K562 (cell line): ENCODE results near the gene CENPT. TPM values are rescaled to one million over a fixed set of nuclear protein-coding genes. Genes with fewer than 3 reads are reported as not detected.

Experiments used
- BCOR ChIP-seq: fragments of 450-650 bp; IDR thresholded peaks from 2 replicates; pipeline ENCODE4 v1.6.1; 2016
- BMI1 ChIP-seq: fragments of 150-350 bp; IDR thresholded peaks from 2 replicates; pipeline ENCODE4 v1.6.1; 2014; ENCODE audit warnings: low read length
- MXI1 ChIP-seq: IDR thresholded peaks from 2 replicates; pipeline ENCODE4 v1.6.1; 2011; ENCODE audit warnings: low read depth, mild to moderate bottlenecking, improper control_type of control experiment, low read length
- NFRKB ChIP-seq: fragments of 450-650 bp; IDR thresholded peaks from 2 replicates; pipeline ENCODE4 v1.6.1; 2016; ENCODE audit warnings: low read depth
- PHF8 ChIP-seq: fragments of 200-600 bp; sonication (generic); IDR thresholded peaks from 2 replicates; pipeline ENCODE4 v1.6.1; 2012; ENCODE audit warnings: mixed run types, mild to moderate bottlenecking, inconsistent platforms, low read length, moderate library complexity, borderline replicate concordance
- SMARCC2 ChIP-seq: fragments of 450-650 bp; IDR thresholded peaks from 2 replicates; pipeline ENCODE4 v1.6.1; 2017; ENCODE audit warnings: antibody characterized with exemption, moderate library complexity, mild to moderate bottlenecking, low read depth
- TCF7L2 ChIP-seq: fragments of 150-350 bp; IDR thresholded peaks from 2 replicates; pipeline ENCODE4 v1.6.1; 2016; ENCODE audit warnings: low read depth, mild to moderate bottlenecking, low read length, moderate library complexity
- ZNF197 ChIP-seq: fragments of 200-800 bp; sonication (Bioruptor generic); IDR thresholded peaks from 2 replicates; pipeline ENCODE4 v1.6.1; 2016; ENCODE audit warnings: low read depth, missing genetic modification characterization, missing compliant biosample characterization
- polyA plus RNA-seq, 8 experiments: library from polyadenylated mRNA; depleted of rRNA in 4 of 8; stranded (reverse) in 5 of 8; unstranded in 3 of 8; fragments of >200 nt; fragmentation: Nextera tagmentation in 2 of 8; fragmentation: Illumina TruSeq in 1 of 8; extraction: Ambion mirVana in 2 of 8; extraction: Trizol in 1 of 8; gene quantifications; 2 replicates each; pipeline versions ENCODE4 v1.2.1 to v1.2.3, GENCODE V29; 2011 to 2014; ENCODE audit warnings: inconsistent platforms in 1 of 8, missing spikeins in 1 of 8
- total RNA-seq, 7 experiments: library from RNA; depleted of rRNA in 6 of 7; stranded (reverse); fragments of >200 nt in 6 of 7; fragmentation: Illumina TruSeq in 2 of 7; extraction: Trizol in 2 of 7; gene quantifications; 2 replicates each; pipeline versions ENCODE4 v1.2.1 to v1.2.3, GENCODE V29; 2011 to 2021; ENCODE audit warnings: low replicate concordance in 1 of 7
- TF ChIP-seq, protein P1 (sequence below): fragments of 200-800 bp; sonication (Bioruptor generic); IDR thresholded peaks from 2 replicates; pipeline ENCODE4 v1.6.1; 2016; ENCODE audit warnings: missing genetic modification characterization, missing compliant biosample characterization
- TF ChIP-seq, protein P2 (sequence below), 2 experiments: fragments of 450-650 bp; IDR thresholded peaks; 2 replicates each; pipeline ENCODE4 v1.6.1; 2018; ENCODE audit warnings: mild to moderate bottlenecking in 2 of 2, low read depth in 1 of 2; ENCODE audit not compliant: partially characterized antibody in 2 of 2
- TF ChIP-seq, protein P3 (sequence below): sonication (generic); formaldehyde crosslinking; IDR thresholded peaks from 2 replicates; pipeline ENCODE4 v1.8.0; 2022; ENCODE audit warnings: missing genetic modification reagents, mild to moderate bottlenecking, borderline replicate concordance
- TF ChIP-seq, protein P4 (sequence below): sonication (generic); formaldehyde crosslinking; IDR thresholded peaks from 2 replicates; pipeline ENCODE4 v1.8.1; 2023; ENCODE audit warnings: mild to moderate bottlenecking, missing genetic modification reagents

The CENPT gene
- total and polyA plus RNA-seq, 9 of the 15 experiments (the other 6 are each of a cell fraction or from before 2014, with no cell fraction given), result 3.6 to 94.2 (median 44.1) TPM

DNA sequence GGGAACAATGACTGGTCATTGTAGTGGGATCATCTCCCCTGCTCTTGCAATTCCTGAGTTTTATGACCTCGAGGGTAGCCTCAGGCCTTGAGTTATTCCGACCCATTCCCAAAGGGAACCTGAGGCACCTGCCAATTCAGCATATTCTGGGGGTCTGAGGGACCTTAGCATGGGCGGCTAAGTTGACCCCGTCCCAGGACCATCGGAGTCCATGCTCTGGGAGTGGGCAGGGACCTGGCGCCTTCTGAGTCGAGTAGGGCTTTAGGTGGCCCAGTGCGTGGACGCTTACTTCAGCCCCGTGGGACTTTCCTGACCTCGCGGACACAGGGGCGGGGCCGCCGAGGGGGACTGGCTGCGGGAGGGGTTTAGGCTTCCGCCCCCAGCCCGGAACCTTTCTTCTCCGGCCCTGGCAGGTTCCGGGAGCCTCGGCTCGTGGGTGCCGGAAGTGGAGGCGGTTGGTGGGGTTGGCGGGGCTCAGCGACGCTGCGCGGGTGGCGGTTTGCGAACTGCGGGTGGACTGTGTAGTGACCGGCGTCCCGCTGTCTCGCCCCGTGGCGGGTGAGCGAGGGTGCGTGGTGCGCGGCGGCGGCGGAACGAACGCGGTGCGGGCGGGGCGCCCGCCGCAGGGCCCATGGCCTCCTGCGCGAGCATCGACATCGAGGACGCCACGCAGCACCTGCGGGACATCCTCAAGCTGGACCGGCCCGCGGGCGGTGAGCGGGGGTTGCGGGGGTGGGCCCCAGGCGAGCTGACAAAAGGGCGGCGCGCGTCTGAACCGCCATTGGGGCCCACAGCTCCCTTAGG lies 25.3 kb upstream of the CENPT start, which contains the start of gene EDC4 (continued):
- TF ChIP-seq, protein P1, sequence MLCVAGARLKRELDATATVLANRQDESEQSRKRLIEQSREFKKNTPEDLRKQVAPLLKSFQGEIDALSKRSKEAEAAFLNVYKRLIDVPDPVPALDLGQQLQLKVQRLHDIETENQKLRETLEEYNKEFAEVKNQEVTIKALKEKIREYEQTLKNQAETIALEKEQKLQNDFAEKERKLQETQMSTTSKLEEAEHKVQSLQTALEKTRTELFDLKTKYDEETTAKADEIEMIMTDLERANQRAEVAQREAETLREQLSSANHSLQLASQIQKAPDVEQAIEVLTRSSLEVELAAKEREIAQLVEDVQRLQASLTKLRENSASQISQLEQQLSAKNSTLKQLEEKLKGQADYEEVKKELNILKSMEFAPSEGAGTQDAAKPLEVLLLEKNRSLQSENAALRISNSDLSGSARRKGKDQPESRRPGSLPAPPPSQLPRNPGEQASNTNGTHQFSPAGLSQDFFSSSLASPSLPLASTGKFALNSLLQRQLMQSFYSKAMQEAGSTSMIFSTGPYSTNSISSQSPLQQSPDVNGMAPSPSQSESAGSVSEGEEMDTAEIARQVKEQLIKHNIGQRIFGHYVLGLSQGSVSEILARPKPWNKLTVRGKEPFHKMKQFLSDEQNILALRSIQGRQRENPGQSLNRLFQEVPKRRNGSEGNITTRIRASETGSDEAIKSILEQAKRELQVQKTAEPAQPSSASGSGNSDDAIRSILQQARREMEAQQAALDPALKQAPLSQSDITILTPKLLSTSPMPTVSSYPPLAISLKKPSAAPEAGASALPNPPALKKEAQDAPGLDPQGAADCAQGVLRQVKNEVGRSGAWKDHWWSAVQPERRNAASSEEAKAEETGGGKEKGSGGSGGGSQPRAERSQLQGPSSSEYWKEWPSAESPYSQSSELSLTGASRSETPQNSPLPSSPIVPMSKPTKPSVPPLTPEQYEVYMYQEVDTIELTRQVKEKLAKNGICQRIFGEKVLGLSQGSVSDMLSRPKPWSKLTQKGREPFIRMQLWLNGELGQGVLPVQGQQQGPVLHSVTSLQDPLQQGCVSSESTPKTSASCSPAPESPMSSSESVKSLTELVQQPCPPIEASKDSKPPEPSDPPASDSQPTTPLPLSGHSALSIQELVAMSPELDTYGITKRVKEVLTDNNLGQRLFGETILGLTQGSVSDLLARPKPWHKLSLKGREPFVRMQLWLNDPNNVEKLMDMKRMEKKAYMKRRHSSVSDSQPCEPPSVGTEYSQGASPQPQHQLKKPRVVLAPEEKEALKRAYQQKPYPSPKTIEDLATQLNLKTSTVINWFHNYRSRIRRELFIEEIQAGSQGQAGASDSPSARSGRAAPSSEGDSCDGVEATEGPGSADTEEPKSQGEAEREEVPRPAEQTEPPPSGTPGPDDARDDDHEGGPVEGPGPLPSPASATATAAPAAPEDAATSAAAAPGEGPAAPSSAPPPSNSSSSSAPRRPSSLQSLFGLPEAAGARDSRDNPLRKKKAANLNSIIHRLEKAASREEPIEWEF (CRISPR knock-in tag), result no peak
- TF ChIP-seq ZNF197 (no peak), TCF7L2 (no peak), PHF8 (peak; percentile 93; the same call in 1 of the 2 replicates), MXI1 (no peak), NFRKB (0 out of 2 replicates have a peak, but pooled peaks have one; percentile 26), SMARCC2 (no peak), BMI1 (no peak), BCOR (no peak)
- TF ChIP-seq, protein P2, sequence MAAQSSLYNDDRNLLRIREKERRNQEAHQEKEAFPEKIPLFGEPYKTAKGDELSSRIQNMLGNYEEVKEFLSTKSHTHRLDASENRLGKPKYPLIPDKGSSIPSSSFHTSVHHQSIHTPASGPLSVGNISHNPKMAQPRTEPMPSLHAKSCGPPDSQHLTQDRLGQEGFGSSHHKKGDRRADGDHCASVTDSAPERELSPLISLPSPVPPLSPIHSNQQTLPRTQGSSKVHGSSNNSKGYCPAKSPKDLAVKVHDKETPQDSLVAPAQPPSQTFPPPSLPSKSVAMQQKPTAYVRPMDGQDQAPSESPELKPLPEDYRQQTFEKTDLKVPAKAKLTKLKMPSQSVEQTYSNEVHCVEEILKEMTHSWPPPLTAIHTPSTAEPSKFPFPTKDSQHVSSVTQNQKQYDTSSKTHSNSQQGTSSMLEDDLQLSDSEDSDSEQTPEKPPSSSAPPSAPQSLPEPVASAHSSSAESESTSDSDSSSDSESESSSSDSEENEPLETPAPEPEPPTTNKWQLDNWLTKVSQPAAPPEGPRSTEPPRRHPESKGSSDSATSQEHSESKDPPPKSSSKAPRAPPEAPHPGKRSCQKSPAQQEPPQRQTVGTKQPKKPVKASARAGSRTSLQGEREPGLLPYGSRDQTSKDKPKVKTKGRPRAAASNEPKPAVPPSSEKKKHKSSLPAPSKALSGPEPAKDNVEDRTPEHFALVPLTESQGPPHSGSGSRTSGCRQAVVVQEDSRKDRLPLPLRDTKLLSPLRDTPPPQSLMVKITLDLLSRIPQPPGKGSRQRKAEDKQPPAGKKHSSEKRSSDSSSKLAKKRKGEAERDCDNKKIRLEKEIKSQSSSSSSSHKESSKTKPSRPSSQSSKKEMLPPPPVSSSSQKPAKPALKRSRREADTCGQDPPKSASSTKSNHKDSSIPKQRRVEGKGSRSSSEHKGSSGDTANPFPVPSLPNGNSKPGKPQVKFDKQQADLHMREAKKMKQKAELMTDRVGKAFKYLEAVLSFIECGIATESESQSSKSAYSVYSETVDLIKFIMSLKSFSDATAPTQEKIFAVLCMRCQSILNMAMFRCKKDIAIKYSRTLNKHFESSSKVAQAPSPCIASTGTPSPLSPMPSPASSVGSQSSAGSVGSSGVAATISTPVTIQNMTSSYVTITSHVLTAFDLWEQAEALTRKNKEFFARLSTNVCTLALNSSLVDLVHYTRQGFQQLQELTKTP (IDR thresholded peaks at IDR 0.05; ENCODE audit: low read depth in 1 of 2, partially characterized antibody in 2 of 2), result no peak
- TF ChIP-seq, protein P3, sequence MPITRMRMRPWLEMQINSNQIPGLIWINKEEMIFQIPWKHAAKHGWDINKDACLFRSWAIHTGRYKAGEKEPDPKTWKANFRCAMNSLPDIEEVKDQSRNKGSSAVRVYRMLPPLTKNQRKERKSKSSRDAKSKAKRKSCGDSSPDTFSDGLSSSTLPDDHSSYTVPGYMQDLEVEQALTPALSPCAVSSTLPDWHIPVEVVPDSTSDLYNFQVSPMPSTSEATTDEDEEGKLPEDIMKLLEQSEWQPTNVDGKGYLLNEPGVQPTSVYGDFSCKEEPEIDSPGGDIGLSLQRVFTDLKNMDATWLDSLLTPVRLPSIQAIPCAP (CRISPR knock-in tag), result no peak
- TF ChIP-seq, protein P4, sequence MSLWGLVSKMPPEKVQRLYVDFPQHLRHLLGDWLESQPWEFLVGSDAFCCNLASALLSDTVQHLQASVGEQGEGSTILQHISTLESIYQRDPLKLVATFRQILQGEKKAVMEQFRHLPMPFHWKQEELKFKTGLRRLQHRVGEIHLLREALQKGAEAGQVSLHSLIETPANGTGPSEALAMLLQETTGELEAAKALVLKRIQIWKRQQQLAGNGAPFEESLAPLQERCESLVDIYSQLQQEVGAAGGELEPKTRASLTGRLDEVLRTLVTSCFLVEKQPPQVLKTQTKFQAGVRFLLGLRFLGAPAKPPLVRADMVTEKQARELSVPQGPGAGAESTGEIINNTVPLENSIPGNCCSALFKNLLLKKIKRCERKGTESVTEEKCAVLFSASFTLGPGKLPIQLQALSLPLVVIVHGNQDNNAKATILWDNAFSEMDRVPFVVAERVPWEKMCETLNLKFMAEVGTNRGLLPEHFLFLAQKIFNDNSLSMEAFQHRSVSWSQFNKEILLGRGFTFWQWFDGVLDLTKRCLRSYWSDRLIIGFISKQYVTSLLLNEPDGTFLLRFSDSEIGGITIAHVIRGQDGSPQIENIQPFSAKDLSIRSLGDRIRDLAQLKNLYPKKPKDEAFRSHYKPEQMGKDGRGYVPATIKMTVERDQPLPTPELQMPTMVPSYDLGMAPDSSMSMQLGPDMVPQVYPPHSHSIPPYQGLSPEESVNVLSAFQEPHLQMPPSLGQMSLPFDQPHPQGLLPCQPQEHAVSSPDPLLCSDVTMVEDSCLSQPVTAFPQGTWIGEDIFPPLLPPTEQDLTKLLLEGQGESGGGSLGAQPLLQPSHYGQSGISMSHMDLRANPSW (CRISPR knock-in tag), result no peak
